ENCODE measurements around the gene IL18.
"Not testable (repeated sequence)": the region's sequence is repeated elsewhere in the genome, so short reads cannot be mapped to it uniquely, and the experiment has no call there.

IL18 gene

GRCh38 chr11:112196519-112197087 is 32.7 kb upstream of the IL18 start:
- H3K4me3 ChIP-seq (ENCODE audit: low read length): no peak overlapping the region
- DNase-seq (ENCODE audit: low read depth): no peak
- TF ChIP-seq CTCF (conservative IDR thresholded peaks at IDR 0.05; ENCODE audit: low read length): no peak

GRCh38 chr11:112195951-112196351 is 32.1 kb upstream of the IL18 start:
- no peak overlapping the region for H3K4me3 ChIP-seq (ENCODE audit: low read length)
- no peak for TF ChIP-seq CTCF (conservative IDR thresholded peaks at IDR 0.05; ENCODE audit: low read length)

GRCh38 chr11:112195113-112195512 is 31.2 kb upstream of the IL18 start:
- H3K4me3 ChIP-seq (ENCODE audit: low read length); DNase-seq (ENCODE audit: low read depth): not testable (repeated sequence)

More at GRCh38 chr11:112195951-112196351, 32.1 kb upstream of the IL18 start:
- peak; percentile 47 for DNase-seq (ENCODE audit: low read depth)

- TF ChIP-seq CTCF (conservative IDR thresholded peaks at IDR 0.05; ENCODE audit: low read length): no peak
- no peak for DNase-seq (ENCODE audit: low read depth)
- no peak overlapping the region for H3K4me3 ChIP-seq (ENCODE audit: low read length)
Measured at GRCh38 chr11:112186304-112186703, 22.4 kb upstream of the IL18 start.

GRCh38 chr11:112185883-112186282 is 22.0 kb upstream of the IL18 start:
- no peak for TF ChIP-seq CTCF (conservative IDR thresholded peaks at IDR 0.05; ENCODE audit: low read length)
- no peak overlapping the region for H3K4me3 ChIP-seq (ENCODE audit: low read length)
- DNase-seq (ENCODE audit: low read depth): no peak

- H3K4me3 ChIP-seq (ENCODE audit: low read length): no peak overlapping the region
- no peak for TF ChIP-seq CTCF (conservative IDR thresholded peaks at IDR 0.05; ENCODE audit: low read length)
- DNase-seq (ENCODE audit: low read depth): no peak
Measured at GRCh38 chr11:112182867-112183266, 19.0 kb upstream of the IL18 start.

GRCh38 chr11:112179601-112180000 is 15.7 kb upstream of the IL18 start:
- no peak for TF ChIP-seq CTCF (conservative IDR thresholded peaks at IDR 0.05; ENCODE audit: low read length)
- H3K4me3 ChIP-seq (ENCODE audit: low read length): no peak overlapping the region
- no peak for DNase-seq (ENCODE audit: low read depth)

- H3K4me3 ChIP-seq (ENCODE audit: low read length): no peak overlapping the region
- no peak for TF ChIP-seq CTCF (conservative IDR thresholded peaks at IDR 0.05; ENCODE audit: low read length)
- DNase-seq (ENCODE audit: low read depth): no peak
Measured at GRCh38 chr11:112178936-112179335, 15.0 kb upstream of the IL18 start.
